ENCODE measurements around the gene HOXC5.

HOXC5 gene

DNA sequence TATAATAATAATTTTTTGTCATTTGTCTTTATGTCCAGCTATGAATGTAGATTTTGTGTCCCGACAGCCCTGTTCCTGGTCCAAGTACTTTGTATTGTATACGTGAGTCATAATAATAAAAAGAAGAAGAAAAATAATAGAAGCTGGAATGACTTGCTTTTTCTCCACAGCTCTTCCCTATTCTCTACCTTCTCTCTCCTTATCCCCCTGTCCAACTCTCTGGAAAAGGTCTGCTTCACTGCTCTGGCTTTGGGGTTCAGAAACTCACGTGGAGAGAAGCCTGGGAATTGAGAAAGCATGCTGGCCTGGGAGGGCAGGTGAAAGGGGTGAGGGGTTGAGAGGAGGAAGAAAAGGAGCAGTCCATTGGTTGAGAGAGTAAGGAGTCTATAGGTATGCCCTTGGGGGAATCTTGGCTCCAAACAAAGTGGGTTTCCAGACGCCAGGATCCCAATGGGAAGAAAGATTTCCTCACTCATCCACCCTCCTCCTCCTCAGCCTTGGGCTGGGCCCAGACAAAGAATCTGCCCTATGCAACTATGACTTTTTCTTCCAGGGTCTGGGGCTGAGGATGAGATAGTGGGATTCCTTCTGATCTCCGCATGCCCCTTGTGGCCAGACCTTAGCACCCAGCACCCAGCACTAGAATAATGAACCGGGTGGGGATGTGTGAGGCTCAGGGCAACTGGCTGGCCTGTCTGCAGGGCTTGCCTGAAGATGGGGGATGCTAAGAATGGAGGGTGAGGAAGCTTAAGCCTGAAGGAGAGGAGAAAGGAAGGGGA lies 20.0 kb upstream of the HOXC5 start:
- H3K4me3 ChIP-seq (replicated peaks; ENCODE audit: low read depth, low read length) = no peak overlapping the region
- DNase-seq (ENCODE audit: extremely low read depth, low read depth) = no peak
- TF ChIP-seq, protein P1, sequence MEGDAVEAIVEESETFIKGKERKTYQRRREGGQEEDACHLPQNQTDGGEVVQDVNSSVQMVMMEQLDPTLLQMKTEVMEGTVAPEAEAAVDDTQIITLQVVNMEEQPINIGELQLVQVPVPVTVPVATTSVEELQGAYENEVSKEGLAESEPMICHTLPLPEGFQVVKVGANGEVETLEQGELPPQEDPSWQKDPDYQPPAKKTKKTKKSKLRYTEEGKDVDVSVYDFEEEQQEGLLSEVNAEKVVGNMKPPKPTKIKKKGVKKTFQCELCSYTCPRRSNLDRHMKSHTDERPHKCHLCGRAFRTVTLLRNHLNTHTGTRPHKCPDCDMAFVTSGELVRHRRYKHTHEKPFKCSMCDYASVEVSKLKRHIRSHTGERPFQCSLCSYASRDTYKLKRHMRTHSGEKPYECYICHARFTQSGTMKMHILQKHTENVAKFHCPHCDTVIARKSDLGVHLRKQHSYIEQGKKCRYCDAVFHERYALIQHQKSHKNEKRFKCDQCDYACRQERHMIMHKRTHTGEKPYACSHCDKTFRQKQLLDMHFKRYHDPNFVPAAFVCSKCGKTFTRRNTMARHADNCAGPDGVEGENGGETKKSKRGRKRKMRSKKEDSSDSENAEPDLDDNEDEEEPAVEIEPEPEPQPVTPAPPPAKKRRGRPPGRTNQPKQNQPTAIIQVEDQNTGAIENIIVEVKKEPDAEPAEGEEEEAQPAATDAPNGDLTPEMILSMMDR (IDR thresholded peaks at IDR 0.05; ENCODE audit: low read depth, low read length, missing control alignments) = no peak

GRCh38 chr12:54014377-54015017 lies 18.4 kb upstream of the HOXC5 start:
- TF ChIP-seq, protein P1 (IDR thresholded peaks at IDR 0.05; ENCODE audit: low read depth, low read length, missing control alignments) = no peak
- no peak for DNase-seq (ENCODE audit: extremely low read depth, low read depth)
- no peak overlapping the region for H3K4me3 ChIP-seq (replicated peaks; ENCODE audit: low read depth, low read length)

- no peak overlapping the region for H3K4me3 ChIP-seq (replicated peaks; ENCODE audit: low read depth, low read length)
- DNase-seq (ENCODE audit: extremely low read depth, low read depth) = no peak
- TF ChIP-seq, protein P1 (IDR thresholded peaks at IDR 0.05; ENCODE audit: low read depth, low read length, missing control alignments) = no peak
Measured at GRCh38 chr12:54015018-54015931, 17.6 kb upstream of the HOXC5 start.

DNA sequence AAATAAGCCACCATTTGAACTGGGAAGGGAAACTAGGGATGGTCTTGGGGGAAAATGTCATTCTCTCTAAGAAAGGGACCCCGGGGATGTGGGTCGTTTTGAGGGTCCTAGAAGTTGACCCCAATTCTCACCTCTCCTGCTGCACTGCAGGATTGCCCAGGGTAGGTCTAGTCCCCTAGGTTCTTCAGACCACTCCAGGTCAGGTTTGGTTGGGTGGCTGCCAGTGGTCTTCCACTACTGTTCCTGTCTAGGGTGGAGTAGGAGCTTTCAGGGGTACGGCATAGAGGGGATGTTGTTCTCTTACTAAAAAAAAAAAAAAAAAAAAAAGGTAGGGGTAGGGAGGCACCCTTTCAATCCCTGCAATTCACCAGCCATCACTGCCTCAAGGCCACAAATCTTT lies 16.8 kb upstream of the HOXC5 start:
- H3K4me3 ChIP-seq (replicated peaks; ENCODE audit: low read depth, low read length) = peak overlapping the region; percentile 52
- TF ChIP-seq, protein P1 (IDR thresholded peaks at IDR 0.05; ENCODE audit: low read depth, low read length, missing control alignments) = no peak
- no peak for DNase-seq (ENCODE audit: extremely low read depth, low read depth)

- H3K4me3 ChIP-seq (replicated peaks; ENCODE audit: low read depth, low read length) = peak overlapping the region; percentile 52
- DNase-seq (ENCODE audit: extremely low read depth, low read depth) = peak; percentile 70
- TF ChIP-seq, protein P1 (IDR thresholded peaks at IDR 0.05; ENCODE audit: low read depth, low read length, missing control alignments) = no peak
Measured at GRCh38 chr12:54016478-54016964, 16.3 kb upstream of the HOXC5 start.

DNA sequence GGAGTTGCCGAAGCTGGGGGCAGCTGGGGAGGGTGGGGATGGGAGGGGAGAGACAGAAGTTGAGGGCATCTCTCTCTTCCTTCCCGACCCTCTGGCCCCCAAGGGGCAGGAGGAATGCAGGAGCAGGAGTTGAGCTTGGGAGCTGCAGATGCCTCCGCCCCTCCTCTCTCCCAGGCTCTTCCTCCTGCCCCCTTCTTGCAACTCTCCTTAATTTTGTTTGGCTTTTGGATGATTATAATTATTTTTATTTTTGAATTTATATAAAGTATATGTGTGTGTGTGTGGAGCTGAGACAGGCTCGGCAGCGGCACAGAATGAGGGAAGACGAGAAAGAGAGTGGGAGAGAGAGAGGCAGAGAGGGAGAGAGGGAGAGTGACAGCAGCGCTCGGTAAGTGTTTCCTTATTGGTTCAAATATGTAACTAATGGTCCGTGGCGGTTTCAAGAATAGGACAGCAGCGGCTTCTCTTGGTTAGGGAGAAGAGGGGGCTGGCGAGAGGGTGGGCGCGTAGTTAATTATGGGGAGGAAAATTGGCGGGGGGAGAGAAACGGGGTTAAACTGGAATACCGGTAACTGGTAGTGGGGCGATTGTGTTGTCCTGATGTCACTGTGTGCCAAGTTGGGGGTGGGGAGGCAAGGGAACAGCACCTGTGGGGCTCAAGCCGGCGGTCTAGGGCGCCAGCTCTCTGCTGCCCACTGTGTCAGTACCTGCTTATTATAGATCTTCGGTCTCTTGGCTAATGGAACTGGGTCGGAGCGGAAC lies 15.6 kb upstream of the HOXC5 start:
- no peak for DNase-seq (ENCODE audit: extremely low read depth, low read depth)
- TF ChIP-seq, protein P1 (IDR thresholded peaks at IDR 0.05; ENCODE audit: low read depth, low read length, missing control alignments) = no peak

More for the DNA sequence above, 15.6 kb upstream of the HOXC5 start:
- peak overlapping the region; percentile 52 for H3K4me3 ChIP-seq (replicated peaks; ENCODE audit: low read depth, low read length)

Measured in HFF-Myc (cell line).